ENCODE measurements around the gene DIAPH2. TPM values are rescaled to one million over a fixed set of nuclear protein-coding genes. Genes with fewer than 3 reads are reported as not detected.

The DIAPH2 gene
- total RNA-seq, 2 donors from 2014 or later = 15.2 to 23.3 TPM

GRCh38 chrX:97123001-97123400 is 438.4 kb downstream of the DIAPH2 start:
- Histone ChIP-seq H3K27me3 (no peaks in the 10 kb centered on the region), H3K4me3 (no peak overlapping the region), H3K36me3 (replicated peaks in 1 of 2; ENCODE audit: insufficient read depth in 1 of 2, low read depth in 2 of 2) (no peaks in the 10 kb centered on the region), H3K27ac (no peak overlapping the region), H3K4me1 (no peaks in the 10 kb centered on the region), H3K9me3 (no peaks in the 10 kb centered on the region)
- no peak for ATAC-seq
- TF ChIP-seq, protein P1, sequence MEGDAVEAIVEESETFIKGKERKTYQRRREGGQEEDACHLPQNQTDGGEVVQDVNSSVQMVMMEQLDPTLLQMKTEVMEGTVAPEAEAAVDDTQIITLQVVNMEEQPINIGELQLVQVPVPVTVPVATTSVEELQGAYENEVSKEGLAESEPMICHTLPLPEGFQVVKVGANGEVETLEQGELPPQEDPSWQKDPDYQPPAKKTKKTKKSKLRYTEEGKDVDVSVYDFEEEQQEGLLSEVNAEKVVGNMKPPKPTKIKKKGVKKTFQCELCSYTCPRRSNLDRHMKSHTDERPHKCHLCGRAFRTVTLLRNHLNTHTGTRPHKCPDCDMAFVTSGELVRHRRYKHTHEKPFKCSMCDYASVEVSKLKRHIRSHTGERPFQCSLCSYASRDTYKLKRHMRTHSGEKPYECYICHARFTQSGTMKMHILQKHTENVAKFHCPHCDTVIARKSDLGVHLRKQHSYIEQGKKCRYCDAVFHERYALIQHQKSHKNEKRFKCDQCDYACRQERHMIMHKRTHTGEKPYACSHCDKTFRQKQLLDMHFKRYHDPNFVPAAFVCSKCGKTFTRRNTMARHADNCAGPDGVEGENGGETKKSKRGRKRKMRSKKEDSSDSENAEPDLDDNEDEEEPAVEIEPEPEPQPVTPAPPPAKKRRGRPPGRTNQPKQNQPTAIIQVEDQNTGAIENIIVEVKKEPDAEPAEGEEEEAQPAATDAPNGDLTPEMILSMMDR (IDR thresholded peaks at IDR 0.05) = no peak
- no peak for TF ChIP-seq POLR2A (IDR thresholded peaks at IDR 0.05)
- intact Hi-C loops (cut with DNase I) = no loop called here
- DNase-seq = no peak
- 92 to 95% methylated on average over 2 of the region's 2 CpGs for WGBS, 2 donors

DNA sequence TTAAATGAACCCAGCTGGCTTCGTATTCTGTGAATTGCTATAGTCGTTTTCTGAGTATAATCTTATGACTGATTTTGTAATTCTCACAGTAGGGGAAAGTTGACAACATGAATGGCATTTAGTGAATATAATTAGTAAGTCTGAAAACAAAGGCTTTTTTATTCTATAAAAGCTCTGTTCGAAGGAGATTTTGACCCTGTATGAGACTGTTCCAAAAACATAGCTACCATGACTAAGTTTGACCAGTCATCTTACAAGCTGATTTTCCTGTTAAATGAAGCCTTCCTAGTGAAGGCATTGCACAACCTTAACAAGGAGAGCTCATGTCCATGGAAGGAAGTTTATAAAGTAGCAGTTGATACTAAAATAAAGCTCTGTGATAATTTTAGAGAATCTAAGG is 441.4 kb downstream of the DIAPH2 start:
- no peaks in the 10 kb centered on the region for H3K27me3 ChIP-seq
- H3K27ac ChIP-seq = no peak overlapping the region
- no peaks in the 10 kb centered on the region for H3K9me3 ChIP-seq
- TF ChIP-seq POLR2A (IDR thresholded peaks at IDR 0.05) = no peak
- TF ChIP-seq, protein P1 (IDR thresholded peaks at IDR 0.05) = no peak
- H3K36me3 ChIP-seq (replicated peaks in 1 of 2; ENCODE audit: insufficient read depth in 1 of 2, low read depth in 2 of 2) = no peaks in the 10 kb centered on the region
- no peaks in the 10 kb centered on the region for H3K4me1 ChIP-seq
- DNase-seq (no peak), ATAC-seq (no peak)
- no peak overlapping the region for H3K4me3 ChIP-seq
- 59 to 80% methylated on average over 3 of the region's 3 CpGs for WGBS, 2 donors
- intact Hi-C loops (cut with DNase I) = no loop called here

- DNase-seq (no peak), ATAC-seq (no peak)
- Histone ChIP-seq H3K4me1 (no peaks in the 10 kb centered on the region), H3K9me3 (no peaks in the 10 kb centered on the region), H3K27me3 (no peaks in the 10 kb centered on the region), H3K36me3 (replicated peaks in 1 of 2; ENCODE audit: insufficient read depth in 1 of 2, low read depth in 2 of 2) (no peaks in the 10 kb centered on the region), H3K27ac (no peak overlapping the region), H3K4me3 (no peak overlapping the region)
- 79 to 95% methylated on average over 4 to 6 of the region's 6 CpGs for WGBS, 2 donors
- intact Hi-C loops (cut with DNase I) = no loop called here
- TF ChIP-seq, protein P1 (IDR thresholded peaks at IDR 0.05) = no peak
- no peak for TF ChIP-seq POLR2A (IDR thresholded peaks at IDR 0.05)
These were observed 448.2 kb downstream of the DIAPH2 start for GRCh38 chrX:97132664-97133415.

DNA sequence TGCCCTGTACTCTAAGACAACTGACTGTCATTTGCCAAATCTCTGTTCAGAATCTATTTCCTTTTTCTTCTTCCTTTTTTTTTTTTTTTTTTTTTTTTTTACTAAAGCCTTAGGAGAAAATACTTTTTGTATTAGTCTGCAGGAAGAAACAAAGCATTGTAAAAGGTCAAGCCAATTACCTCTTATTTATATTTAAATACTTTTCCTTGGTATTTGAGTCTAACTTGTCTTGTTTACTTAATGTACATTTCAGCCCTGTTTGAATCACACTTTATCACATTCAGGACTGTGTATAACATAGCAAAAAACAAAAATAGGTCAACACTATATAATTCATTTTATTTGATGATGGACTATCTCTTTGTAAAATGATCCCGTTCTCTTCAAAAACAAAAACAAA is 461.3 kb downstream of the DIAPH2 start:
- intact Hi-C loops (cut with DNase I) = no loop called here
- H3K4me1 ChIP-seq = no peaks in the 10 kb centered on the region
- H3K27me3 ChIP-seq = no peaks in the 10 kb centered on the region
- 91 to 93% methylated on average over 1 of the region's 1 CpG for WGBS, 2 donors
- DNase-seq (no peak), ATAC-seq (no peak)
- no peak overlapping the region for H3K4me3 ChIP-seq
- H3K36me3 ChIP-seq (replicated peaks in 1 of 2; ENCODE audit: insufficient read depth in 1 of 2, low read depth in 2 of 2) = no peaks in the 10 kb centered on the region
- H3K9me3 ChIP-seq = no peaks in the 10 kb centered on the region
- TF ChIP-seq, protein P1 (IDR thresholded peaks at IDR 0.05) = no peak
- no peak for TF ChIP-seq POLR2A (IDR thresholded peaks at IDR 0.05)
- H3K27ac ChIP-seq = no peak overlapping the region

DNA sequence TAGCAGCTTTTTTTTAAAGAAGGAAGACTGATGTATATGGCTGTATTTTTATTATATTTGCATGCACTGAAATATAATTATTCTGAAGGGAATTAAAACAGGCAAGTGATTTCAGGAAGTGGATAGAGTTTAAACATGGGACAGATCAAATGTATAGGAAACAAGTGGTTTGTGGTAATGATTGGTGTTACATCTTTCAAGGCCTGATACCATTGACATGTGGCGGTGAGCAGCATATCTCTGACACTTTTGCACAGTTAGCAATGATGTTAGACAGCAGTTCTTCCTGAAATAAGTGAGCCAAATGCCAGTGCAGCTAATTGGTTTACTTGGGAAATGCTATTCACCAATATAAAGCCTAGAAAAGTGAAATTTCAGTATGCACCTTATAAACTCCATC is 471.2 kb downstream of the DIAPH2 start:
- Histone ChIP-seq H3K4me3 (no peak overlapping the region), H3K27ac (no peak overlapping the region), H3K27me3 (no peaks in the 10 kb centered on the region), H3K9me3 (no peaks in the 10 kb centered on the region), H3K4me1 (no peaks in the 10 kb centered on the region), H3K36me3 (replicated peaks in 1 of 2; ENCODE audit: insufficient read depth in 1 of 2, low read depth in 2 of 2) (no peaks in the 10 kb centered on the region)
- DNase-seq = no peak
- TF ChIP-seq, protein P1 (IDR thresholded peaks at IDR 0.05) = no peak
- TF ChIP-seq POLR2A (IDR thresholded peaks at IDR 0.05) = no peak
- 65 to 88% methylated on average over 1 of the region's 1 CpG for WGBS, 2 donors
- no peak for ATAC-seq
- intact Hi-C loops (cut with DNase I) = no loop called here

Data from body of pancreas (tissue), 4 donors.